GM10266 (cell line): ENCODE measurements around the gene ZNF423.

Experiments
- DNase-seq: peaks from one replicate; pipeline ENCODE4 v3.0.0; 2012; ENCODE audit errors: extremely low spot score
- CTCF ChIP-seq: IDR thresholded peaks from 2 replicates; pipeline ENCODE4 v1.5.1; 2012; ENCODE audit warnings: mild to moderate bottlenecking, low read depth; ENCODE audit not compliant: control insufficient read depth, insufficient read depth; ENCODE audit errors: missing control alignments

The ZNF423 gene

GRCh38 chr16:49858200-49859124, 2.5 kb upstream of the ZNF423 start:
- peak; percentile 69 for DNase-seq
- TF ChIP-seq CTCF, result no peak

- DNase-seq, result peak; percentile 90
- peak; percentile 57 for TF ChIP-seq CTCF
These were observed 1.7 kb upstream of the ZNF423 start for GRCh38 chr16:49857423-49858181.

- peak; percentile 16 for TF ChIP-seq CTCF
- peak; percentile 72 for DNase-seq
These were observed 889 bp upstream of the ZNF423 start for GRCh38 chr16:49856672-49857330.

- peak; percentile 83 for DNase-seq
- no peak for TF ChIP-seq CTCF
These were observed 561 bp downstream of the ZNF423 start for GRCh38 chr16:49855280-49855821.

GRCh38 chr16:49854796-49855203, 1.1 kb downstream of the ZNF423 start:
- TF ChIP-seq CTCF, result no peak
- no peak for DNase-seq

GRCh38 chr16:49854188-49854795, 1.6 kb downstream of the ZNF423 start:
- no peak for DNase-seq
- TF ChIP-seq CTCF, result no peak
